ENCODE measurements around the gene TMCO4.

The TMCO4 gene

GRCh38 chr1:19744335-19744743 lies 55.4 kb downstream of the TMCO4 start:
- FAIRE-seq = no peak

DNA sequence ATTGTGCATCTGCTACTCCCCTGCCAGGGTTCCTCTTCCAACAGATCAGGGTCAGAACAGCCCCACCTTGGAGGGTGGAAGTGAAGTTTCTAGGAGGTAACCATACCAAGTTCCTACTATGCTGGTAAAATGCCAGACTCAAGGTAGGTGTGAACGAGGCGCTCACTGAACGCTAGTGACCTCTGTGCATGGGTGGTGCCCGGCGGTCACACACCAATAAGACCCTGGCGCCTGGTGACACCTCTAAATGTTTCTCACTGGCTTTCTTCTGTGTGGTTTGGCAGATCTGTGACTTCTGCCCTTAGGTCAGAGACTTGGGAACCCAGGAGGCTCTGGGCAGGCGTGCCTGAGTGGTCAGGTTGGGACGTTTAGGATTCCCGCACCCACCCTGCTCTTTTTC lies 55.9 kb downstream of the TMCO4 start:
- FAIRE-seq = no peak

DNA sequence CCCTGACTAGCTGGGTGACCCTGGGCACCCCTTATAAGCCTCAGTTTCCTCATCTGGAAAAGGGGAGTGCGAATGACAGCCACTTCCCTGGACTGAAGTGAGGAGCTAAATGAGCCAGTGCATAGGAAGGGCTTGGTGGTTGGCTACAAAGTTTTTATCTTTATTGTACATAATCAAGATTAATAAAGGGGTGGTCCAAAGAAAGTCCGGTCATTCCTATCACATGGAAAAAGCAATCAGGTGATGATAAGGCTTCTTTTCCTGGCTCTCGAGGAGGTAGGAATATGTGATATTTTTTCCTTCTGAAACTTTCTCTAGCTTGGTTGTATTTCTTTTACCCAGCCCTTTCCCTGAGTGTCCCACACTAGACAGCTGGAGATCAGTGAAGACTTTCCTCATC lies 56.5 kb downstream of the TMCO4 start:
- FAIRE-seq = no peak

GRCh38 chr1:19739628-19740027 lies 60.1 kb downstream of the TMCO4 start:
- FAIRE-seq = no peak

DNA sequence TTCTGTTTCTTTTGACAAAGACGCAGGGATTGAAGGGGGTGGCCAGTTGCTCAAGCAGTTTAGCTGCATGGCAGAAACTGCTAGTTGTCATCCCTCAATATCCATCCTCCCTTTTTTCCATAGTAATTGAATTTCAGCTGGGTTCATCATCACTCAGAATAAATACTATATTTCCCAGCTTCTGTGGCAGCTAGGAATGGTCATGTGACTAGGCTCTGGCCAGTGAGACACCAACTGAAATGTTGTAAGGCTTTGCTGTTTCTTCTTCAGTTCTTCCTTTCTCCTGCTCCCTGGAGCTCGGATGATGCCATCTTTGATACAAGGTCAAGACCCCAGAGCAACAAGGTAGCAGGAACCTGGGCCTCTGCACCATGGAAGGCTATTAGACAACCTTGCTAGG lies 61.0 kb downstream of the TMCO4 start:
- FAIRE-seq = no peak

DNA sequence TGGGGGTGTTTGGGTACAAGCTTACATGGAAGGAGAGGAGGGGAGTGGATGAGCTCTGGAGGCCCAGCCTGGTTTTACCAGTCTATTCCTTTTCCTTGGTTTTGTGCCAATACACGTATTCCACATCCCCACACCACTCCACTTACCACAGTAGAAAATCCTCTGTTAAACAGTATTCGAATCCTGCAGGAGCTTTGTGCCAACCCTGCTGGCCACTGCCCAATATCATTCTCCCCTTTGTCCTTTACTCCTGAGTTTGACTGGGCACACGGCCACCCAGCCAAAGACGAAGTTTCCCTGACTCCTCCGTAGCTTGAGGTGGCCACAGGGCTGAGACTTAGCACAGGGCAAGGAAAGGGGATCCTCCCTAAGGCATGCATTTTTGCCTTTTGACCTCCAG lies 61.6 kb downstream of the TMCO4 start:
- no peak for FAIRE-seq

- FAIRE-seq = no peak
These were observed 62.5 kb downstream of the TMCO4 start for GRCh38 chr1:19737104-19737825.

GRCh38 chr1:19735440-19736127 lies 64.1 kb downstream of the TMCO4 start:
- FAIRE-seq = no peak

DNA sequence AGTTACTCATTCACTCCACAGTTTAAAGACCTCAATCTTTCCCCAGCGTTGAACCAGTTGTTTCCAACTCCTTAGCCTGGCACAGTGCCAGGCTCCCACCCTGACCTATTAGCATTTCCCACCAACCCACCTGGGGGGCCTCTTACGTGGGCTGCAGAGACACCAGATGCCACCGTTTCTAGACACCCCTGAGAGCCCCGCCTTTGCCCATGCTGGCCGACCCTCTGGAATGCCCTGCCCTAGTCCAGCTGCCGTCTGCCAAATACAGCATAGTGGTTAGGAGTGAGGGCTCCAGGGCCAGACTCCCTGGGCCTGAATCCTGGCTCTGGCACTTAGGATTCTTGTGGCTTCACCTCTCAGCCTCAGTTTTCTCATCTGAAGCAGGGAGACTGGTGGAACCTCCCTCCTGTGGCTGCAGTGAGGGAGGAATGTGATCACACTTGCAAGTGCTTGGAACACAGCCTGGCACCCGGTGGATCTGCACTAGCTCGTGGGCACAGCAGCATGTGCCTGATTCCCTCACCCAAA lies 65.2 kb downstream of the TMCO4 start:
- FAIRE-seq = no peak

DNA sequence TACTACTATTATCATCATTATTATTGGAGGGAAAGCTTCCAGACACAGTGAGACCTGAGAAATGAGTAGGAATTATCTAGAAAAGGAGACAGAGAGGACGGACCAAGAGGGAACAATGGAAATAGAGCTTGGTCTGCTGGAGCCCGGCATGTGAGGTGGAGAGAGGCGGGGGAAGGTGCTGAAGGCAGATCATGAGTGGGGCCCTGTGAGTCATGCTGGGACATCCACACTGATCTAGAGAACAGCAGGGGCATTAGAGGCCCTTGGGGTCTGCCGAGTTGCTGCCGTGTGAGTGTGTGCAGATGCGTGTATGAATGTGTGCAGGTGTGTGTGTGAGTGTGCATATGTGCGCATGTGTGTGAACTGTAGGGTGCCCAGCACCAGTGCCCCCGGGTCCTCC lies 65.7 kb downstream of the TMCO4 start:
- FAIRE-seq = no peak

DNA sequence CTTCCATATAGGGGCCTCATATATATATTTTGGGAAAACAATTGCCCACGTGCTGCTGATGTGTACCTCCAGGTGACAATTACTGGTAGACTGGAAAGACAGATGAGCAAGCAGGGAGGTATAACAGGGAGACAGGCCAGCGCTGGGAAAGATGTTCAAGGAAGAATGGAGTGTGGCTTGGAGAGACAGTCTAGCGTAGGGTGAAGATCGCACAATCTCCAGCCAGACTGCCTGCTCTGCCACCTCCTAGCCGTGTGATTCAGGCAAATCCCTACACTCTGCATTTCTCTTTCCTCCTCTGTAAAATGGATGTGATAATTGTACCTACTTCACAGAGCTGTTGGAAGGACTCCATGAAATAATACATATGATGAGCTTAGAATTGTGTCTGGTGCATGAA lies 66.1 kb downstream of the TMCO4 start:
- FAIRE-seq = no peak

GRCh38 chr1:19731311-19731821 lies 68.3 kb downstream of the TMCO4 start:
- no peak for FAIRE-seq

- FAIRE-seq = no peak
These were observed 68.9 kb downstream of the TMCO4 start for GRCh38 chr1:19730793-19731192.

DNA sequence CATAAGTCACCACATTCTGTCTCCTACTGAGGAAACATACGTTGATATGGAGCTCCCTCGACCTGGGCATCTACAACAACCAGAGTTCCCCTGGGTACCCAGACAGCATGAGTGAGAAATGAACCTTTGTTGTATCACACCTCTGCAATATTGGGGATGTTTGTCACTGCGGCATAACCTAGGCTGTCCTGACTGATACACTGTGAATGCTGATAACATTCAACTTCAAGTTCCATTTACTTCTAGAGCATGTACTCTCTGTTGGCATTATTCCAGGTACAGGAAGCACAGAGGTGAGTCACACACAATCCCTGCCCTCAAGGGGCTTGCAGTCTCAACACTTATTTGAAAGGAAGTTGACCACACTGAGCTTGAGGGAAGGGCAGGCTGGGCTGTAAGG lies 69.5 kb downstream of the TMCO4 start:
- FAIRE-seq = no peak

GRCh38 chr1:19728413-19729145 lies 71.1 kb downstream of the TMCO4 start:
- FAIRE-seq = no peak

GRCh38 chr1:19725606-19726005 lies 74.1 kb downstream of the TMCO4 start:
- FAIRE-seq = no peak

DNA sequence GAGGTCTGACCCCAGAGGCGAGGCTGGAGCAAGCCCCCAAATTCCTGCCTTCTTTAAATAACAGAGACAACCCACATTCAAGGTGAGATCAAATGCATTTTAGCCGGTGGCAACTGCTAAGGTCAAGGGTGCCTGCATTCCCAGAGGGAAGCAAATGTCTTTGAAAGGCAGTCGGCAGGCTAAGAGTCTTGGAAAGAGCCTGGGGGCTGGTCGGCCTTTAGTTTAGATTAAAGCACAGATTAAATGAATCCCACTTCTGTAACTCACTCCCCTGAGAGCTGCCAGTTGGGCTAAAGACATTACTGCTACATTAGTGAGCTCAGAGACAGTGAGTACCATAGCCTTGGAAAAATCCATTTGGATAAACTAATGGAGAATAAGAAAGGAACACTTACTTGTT lies 75.8 kb downstream of the TMCO4 start:
- FAIRE-seq = no peak

DNA sequence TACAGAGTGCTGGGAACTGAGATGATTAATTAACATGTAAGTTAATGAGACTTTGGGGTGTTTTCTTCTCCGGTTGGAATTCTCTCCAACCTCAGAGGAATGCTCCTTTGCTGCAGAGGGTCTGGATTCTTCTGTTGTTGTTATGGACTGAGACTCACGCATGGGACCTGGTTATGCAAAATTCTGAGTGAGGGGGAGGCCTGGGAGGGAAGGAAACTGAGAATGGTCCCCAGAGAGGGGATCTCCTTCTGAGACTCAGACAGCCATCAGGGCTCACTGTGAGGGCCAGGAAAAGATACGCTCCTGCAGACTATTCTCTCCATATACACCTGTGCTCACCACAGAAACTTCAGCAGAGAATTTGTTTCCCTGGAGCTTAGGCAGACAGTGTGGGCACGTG lies 78.7 kb downstream of the TMCO4 start:
- FAIRE-seq = no peak

DNA sequence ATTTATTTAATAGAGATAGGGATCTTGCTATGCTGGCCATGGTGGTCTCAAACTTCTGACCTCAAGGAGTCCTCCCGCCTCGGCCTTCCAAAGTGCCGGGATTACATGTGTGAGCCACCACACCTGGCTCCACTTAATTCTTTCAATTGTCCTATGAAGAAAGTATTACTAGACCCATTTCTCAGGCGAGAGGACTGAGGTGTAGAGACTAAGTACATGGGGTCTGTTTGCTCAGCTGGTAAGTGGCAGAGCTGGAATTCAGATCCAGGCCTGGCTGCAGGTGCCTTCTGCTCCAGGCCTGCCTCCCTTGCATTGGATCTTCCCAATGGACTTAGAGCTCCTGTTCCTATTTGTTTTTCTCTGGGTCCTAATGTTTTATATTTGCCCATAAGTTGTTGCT lies 79.5 kb downstream of the TMCO4 start:
- FAIRE-seq = no peak

DNA sequence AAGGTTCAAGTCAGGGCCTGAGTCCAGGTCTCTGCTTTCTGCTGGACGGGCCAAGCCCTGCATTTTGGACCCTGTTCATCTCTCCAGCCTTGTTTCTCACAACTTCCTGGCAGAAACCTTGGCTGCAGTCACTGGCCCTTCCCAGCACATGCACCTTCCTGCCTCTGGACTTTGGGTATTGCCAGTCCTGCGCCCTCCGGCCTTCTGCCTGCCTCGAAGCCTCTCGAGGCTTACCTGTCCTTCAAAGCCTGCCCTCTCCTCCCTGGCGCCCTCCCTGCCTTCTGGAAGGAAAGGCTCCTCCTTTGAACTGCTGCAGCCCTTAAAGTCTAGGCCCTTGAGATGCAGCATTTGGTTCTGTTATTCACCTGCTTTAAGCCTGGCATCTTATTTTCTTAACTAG lies 82.2 kb downstream of the TMCO4 start:
- no peak for FAIRE-seq

DNA sequence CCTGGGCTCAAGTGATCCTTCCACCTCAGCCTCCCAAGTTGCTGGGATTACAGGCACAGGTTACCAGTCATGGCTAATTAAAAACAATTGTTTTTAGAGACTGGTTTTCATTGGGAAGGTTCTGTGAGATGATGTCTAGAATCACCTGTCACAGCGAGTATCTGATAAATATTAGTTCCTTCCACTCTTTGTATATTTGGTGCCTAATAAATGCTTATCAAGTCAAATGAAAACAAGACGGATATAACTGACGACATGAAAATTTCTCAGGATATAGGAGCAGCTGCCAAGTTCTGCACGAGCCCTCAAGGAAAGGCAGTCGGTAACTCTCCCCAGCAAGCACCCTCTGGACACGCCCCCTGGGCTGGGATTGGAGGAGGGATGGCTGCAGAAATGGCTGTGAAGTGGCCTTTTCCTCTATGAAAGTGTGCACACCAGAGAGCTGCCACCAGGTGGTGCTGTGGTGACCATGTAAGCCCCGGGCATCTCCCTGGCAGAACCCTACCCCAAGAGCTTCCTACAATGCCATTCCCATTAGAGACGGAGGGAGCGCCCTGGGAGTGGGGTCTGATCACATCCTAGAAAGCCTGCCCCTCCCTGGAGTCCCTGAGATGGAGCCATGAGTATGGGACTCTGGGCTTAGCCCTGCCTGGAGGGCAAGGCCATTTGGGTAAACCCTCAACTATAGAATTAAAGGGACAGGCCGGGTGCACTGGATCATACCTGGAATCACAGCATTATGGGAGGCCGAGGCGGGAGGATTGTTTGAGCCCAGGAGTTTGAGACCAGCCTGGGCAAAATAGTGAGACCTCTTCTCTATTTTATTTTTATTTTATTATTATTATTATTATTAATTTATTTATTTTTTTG lies 84.1 kb downstream of the TMCO4 start:
- FAIRE-seq = peak; percentile 60

- no peak for FAIRE-seq
These were observed 86.8 kb downstream of the TMCO4 start for GRCh38 chr1:19712928-19713327.

Measured in TTC549 (cell line).